ENCODE results near the gene TAF1D.
"Not testable (repeated sequence)": the region's sequence is repeated elsewhere in the genome, so short reads cannot be mapped to it uniquely, and the experiment has no call there.

TAF1D gene

DNA sequence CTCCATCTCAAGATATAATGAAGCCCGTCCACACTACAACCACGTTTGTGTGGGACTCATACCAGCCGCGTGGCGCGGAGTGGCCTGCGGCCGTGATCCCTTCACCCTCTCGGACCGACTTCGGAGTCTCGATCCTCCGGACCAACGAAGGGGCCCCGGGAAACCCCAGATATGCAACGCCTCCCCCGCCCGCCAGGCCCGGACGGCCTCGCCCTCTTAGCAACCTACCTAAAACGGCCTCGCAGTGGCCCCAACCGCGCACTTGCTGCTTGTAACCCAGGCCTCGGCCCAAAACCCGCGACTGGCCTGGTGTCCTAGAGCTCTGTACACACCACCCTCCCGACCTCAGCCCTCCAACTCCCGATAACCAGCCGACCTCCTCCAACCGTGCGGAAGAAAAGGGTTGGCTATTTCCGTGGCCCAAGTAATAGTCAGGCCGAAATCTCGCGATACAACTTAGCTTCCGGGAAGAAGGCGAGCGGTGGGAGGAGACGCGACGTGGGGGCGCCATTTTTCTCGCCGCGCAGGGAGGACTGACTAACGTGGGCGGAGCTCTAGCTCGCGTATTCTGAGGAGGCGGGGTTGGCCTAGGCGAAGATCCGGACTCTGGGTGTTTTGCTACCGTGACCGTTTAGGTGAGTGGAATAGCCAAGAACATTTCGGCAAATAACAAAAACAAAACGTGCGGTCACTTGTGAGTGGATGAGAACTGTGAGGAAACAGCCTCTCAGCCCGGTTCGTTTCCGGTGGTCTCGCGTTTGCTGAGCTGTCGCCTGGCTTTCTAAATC is at the start of gene TAF1D, which contains the start of gene C11orf54:
TAF1D (minus strand) TSS at position 402 of the 788 bp plus-strand sequence. CDS start 2,191 bp downstream, outside the sequence.
C11orf54 (plus strand) TSS at position 579 of the 788 bp plus-strand sequence. CDS start 5,722 bp downstream, outside the sequence.
- in situ Hi-C loops (cut with MboI; ENCODE audit: low sequenced_read_pairs), result no loop called here

DNA sequence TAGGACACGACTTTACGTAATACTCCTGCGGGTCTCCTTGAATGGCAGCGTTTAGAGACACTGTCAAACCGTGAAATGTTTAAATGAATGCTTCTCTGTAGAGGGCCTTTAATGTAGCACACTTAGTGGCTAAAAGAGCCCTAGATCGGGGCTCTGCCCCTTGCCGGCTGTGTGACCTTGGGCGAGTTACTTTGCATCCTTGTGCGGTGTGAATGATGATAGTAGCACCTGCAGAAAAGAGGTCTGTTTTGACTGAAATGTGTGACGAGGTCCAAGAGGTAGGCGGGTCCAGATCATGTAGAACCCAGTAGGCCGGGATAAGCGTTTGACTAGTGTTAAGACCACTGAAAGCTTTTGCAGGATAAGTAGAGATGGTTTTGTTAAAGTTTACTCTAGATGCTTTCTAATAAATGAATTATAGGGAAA is 43.7 kb upstream of the TAF1D start:
- in situ Hi-C loops (cut with MboI; ENCODE audit: low sequenced_read_pairs), result no loop called here

DNA sequence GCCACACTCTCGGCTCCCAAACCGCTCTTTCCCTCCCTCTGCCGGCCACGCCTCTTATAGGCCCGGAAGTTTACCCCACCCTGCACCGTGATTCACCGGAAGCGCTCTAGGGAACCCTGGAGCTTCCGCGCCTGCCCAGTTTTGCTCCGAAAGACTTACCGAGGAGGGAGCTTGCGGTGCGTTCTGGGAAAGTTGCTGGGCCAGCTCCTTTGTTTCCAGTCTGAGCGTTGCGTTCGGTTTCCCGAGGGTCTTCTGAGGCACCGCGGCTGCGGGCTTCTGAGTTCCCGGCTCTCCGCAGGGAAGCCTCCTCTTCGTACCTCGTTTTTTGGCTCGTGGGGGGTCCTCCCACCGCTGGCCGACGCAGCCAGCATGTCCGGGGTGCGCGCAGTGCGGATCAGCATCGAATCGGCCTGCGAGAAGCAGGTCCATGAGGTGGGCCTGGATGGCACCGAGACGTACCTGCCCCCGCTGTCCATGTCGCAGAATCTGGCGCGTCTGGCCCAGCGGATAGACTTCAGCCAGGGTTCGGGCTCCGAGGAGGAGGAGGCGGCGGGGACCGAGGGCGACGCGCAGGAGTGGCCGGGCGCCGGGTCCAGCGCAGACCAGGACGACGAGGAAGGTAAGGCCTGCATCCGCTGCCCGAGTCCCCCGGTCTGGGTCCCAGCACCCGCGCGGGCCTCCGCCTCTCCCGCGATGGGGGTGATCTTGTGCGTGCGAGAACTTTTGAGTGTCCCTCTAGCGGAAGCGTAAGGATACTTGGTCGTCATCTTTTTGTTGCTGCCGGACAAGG is 43.0 kb upstream of the TAF1D start, which contains the start of gene MED17:
MED17 (plus strand) TSS at position 138 of the 790 bp plus-strand sequence; CDS start at position 370, 232 bp downstream.
- in situ Hi-C loops (cut with MboI; ENCODE audit: low sequenced_read_pairs), result no loop called here

DNA sequence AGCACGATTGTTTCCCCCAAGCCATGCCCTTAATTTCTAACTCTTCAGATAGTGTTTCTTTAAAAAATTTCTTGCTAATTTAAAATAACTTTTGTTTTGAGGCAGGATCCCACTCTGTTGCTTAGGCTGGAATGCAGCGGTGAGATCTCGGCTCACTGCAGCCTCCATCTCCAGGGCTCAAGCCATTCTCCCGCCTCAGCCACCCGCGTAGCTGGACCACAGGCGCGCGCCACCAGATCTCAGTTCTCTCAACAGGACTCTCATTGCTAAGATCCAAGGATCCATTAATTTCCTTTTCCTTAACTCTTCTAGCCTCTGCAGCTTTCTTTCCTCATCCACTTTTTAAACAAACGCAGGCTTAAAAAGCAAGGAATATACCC is 42.5 kb upstream of the TAF1D start:
- in situ Hi-C loops (cut with MboI; ENCODE audit: low sequenced_read_pairs), result no loop called here

DNA sequence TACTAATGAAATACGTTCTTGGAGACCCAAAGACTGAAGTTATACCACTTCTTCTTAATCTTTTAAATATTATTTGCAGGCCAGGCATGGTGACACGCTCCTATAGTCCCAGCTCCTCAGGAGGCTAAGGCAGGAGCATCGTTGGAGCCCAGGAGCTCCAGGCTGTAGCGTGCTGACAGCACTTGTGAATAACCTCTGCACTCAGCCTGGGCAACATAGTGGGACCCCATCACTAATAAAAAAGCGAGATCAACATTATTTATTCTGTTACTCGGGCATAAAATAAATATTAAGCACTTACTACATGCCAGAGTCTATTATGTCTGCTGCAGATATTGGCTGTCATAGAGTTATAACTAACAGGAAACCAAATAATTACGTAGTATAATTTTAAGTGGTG is 42.1 kb upstream of the TAF1D start:
- in situ Hi-C loops (cut with MboI; ENCODE audit: low sequenced_read_pairs), result no loop called here

DNA sequence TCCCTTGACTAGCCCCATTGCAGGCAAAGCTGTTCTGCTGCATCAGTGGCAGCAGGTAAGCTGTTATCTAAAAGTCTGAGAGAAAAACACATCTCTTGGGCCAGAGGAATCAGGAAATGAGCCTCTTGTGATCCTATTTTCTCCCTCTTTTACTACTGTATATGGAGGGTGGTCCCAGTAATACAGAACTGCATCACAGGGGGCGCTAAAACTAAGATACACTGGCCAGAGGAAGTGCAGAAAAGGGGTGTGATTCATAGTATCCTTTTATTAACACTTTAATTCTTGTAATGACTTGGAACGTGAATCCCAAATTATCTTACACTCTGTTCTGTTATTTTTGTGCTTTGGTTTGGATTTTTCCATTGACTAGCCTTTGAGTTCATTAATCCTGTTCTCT is 34.0 kb upstream of the TAF1D start:
- in situ Hi-C loops (cut with MboI; ENCODE audit: low sequenced_read_pairs), result no loop called here

- in situ Hi-C loops (cut with MboI; ENCODE audit: low sequenced_read_pairs), result not testable (repeated sequence)
Observed at GRCh38 chr11:93774560-93774959, 33.3 kb upstream of the TAF1D start.

GRCh38 chr11:93773601-93774200 is 32.4 kb upstream of the TAF1D start:
- in situ Hi-C loops (cut with MboI; ENCODE audit: low sequenced_read_pairs), result no loop called here

GRCh38 chr11:93773045-93773477 is 31.8 kb upstream of the TAF1D start:
- in situ Hi-C loops (cut with MboI; ENCODE audit: low sequenced_read_pairs), result no loop called here

GRCh38 chr11:93772123-93772522 is 30.8 kb upstream of the TAF1D start:
- in situ Hi-C loops (cut with MboI; ENCODE audit: low sequenced_read_pairs), result no loop called here

DNA sequence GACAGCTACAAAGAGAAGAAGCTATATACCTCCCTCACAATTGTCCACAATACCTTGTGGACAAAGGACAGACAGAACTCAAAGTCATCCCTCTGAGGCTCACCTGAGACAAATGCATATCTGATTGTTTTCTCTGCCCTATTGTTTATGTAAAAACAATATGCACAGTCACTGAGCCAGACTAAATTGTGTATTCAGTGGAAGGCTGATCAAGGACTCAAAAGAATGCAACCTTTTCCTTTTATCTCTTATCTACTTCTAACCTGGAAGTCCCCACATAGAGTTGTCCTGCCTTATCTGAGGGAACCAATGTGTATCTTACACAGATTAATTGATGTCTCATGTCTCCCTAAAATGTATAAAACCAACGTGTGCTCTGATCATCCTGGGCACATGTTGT is 28.9 kb upstream of the TAF1D start:
- in situ Hi-C loops (cut with MboI; ENCODE audit: low sequenced_read_pairs), result no loop called here

DNA sequence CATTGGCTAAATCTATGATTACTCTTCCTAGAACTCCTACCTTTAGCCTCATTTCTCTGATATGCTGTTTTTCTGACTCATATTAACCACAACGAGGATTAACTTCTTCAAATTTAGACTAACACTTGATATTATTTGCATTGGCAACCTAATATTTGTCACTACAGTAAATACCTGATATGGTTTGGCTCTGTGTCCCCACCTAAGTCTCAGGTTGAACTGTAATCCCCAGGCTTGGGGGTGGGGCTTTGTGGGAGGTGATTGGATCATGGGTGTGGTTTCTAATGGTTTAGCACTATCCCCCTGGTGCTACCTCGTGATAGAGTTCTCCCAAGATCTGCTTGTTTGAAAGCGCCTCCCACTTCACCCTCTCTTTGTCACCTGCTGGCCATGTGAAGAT is 25.7 kb upstream of the TAF1D start:
- in situ Hi-C loops (cut with MboI; ENCODE audit: low sequenced_read_pairs), result no loop called here

DNA sequence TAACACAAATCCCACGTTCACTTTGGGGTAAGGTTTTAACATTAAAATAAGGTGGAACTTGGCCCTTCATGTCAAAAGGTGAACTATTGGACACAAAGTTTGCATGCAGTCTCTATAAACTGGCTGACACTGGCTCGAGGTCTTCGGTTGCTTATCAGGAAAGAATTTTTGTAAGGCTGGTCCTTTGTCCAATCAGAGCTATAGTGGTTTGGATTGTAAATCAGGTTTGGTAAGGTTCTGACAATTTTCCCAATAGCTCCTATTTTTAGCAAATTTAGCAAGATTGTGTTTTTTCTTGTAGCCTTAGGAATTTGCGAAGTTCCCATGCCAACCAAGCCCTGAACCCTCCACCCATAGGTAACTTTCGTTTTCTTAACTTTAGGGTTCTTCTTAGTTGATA is 25.2 kb upstream of the TAF1D start:
- in situ Hi-C loops (cut with MboI; ENCODE audit: low sequenced_read_pairs), result no loop called here

DNA sequence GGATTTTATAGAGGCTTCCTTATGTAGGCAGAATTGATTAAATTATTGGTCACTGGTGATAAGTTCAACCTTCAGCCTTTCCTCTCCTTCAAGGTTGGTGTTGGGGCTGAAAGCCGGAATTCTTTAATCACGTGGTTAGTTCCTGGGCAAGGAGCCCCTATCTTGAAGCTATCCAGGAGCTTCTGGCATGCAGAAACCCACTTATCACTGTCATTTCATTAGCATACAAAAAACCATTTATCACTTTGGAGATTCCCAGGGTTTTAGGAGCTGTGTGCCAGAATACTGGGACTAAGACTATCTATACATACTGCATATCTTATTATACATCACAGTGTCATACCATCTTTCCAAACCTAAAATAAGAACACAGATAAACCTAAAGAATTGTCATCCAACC is 24.3 kb upstream of the TAF1D start:
- in situ Hi-C loops (cut with MboI; ENCODE audit: low sequenced_read_pairs), result no loop called here

DNA sequence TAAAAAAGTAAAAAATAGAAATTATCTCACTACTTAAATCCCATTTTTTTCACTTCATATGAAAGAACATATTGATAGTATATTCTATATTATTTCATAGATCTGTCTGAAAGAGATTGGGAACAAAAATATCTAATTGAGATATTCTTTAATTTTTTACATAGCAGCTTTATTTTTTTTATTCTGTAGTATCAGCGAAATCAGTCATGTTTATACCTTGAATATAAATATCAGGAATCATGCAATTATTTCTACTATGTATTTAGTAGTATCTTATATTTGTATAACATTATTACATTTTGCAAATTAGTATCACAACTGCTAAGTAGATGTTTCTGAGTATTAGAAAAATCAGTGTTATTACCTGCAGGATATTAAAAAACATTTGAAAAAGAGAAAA is 20.6 kb upstream of the TAF1D start:
- in situ Hi-C loops (cut with MboI; ENCODE audit: low sequenced_read_pairs), result no loop called here

DNA sequence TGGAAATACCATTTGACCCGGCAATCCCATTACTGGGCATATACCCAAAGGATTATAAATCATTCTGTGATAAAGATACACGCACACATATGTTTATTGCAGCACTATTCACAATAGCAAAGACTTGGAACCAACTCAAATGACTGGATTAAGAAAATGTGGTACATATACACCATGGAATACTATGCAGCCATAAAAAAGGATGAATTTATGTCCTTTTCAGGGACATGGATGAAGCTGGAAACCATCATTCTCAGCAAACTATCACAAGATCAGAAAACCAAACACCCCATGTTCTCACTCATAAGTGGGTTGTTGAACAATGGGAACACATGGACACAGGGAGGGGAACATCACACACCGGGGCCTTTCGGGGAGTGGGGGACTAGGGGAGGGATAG is 17.8 kb upstream of the TAF1D start:
- in situ Hi-C loops (cut with MboI; ENCODE audit: low sequenced_read_pairs), result not testable (repeated sequence)

GRCh38 chr11:93757924-93758865 is 16.9 kb upstream of the TAF1D start:
- in situ Hi-C loops (cut with MboI; ENCODE audit: low sequenced_read_pairs), result no loop called here

DNA sequence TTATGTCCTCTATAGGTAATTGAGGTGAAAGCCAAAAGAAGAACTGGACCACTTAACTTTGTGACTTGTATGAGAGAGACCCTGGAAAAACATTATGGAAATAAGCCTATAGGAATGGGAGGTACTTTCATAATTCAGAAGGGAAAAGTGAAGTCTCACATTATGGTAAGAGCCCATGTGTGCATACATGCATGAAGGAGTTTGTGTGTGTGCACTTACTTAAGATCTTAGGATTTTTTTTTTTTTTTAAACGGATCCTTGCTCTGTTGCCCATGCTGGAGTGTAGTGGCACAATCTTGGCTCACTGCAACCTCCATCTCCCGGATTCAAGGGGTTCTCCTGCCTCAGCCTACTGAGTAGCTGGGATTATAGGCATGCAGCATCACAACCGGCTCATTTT is 16.0 kb upstream of the TAF1D start:
- in situ Hi-C loops (cut with MboI; ENCODE audit: low sequenced_read_pairs), result no loop called here

- in situ Hi-C loops (cut with MboI; ENCODE audit: low sequenced_read_pairs), result no loop called here
Observed at GRCh38 chr11:93756748-93757147, 15.5 kb upstream of the TAF1D start.

DNA sequence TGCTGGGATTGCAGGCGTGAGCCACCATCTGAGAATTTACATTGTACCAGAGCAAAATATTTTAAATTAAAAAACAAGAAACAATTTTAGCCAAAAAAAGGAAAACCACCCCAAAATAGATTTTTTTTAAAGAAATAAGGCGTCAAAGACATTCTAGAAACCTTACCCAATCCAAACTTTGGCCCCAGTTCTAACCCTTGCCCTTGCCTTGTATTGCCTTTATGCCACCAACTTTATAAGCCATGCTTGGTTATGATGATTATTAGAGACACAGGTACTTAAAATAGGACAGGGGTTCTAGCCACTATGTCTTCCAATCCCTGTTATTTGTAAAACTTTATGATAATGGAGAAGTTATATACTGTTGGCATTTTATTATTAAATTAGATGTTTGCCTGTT is 11.9 kb upstream of the TAF1D start:
- in situ Hi-C loops (cut with MboI; ENCODE audit: low sequenced_read_pairs), result no loop called here

Measured in hTERT RPE-1 (cell line).